ENCODE results near the gene BCCIP.

The BCCIP gene

GRCh38 chr10:125822878-125823662 is at the start of gene BCCIP, which contains the start of gene UROS:
Gene BCCIP (plus strand): TSS chr10:125823546. CDS start chr10:125823558, 12 bp downstream.
Gene UROS (minus strand): TSS chr10:125823258. CDS start chr10:125816499, 6,759 bp downstream.
- peak; percentile 83 to 88 for DNase-seq

- no peak for DNase-seq
Measured at GRCh38 chr10:125773687-125774543, 49.4 kb upstream of the BCCIP start.

GRCh38 chr10:125774581-125775191 is 48.7 kb upstream of the BCCIP start:
- no peak for DNase-seq

- no peak for DNase-seq
Measured at GRCh38 chr10:125775491-125776106, 47.7 kb upstream of the BCCIP start, which contains the start of gene MMP21. Gene MMP21 (minus strand): TSS chr10:125775821. CDS start chr10:125775821, 0 bp downstream.

- DNase-seq, result no peak
Measured at GRCh38 chr10:125777806-125778205, 45.5 kb upstream of the BCCIP start.

GRCh38 chr10:125778556-125778955 is 44.8 kb upstream of the BCCIP start:
- DNase-seq, result no peak

- DNase-seq, result no peak
Measured at GRCh38 chr10:125779403-125780327, 43.7 kb upstream of the BCCIP start.

GRCh38 chr10:125781374-125781773 is 42.0 kb upstream of the BCCIP start:
- no peak for DNase-seq

- DNase-seq, result no peak
Measured at GRCh38 chr10:125782054-125782453, 41.3 kb upstream of the BCCIP start.

GRCh38 chr10:125782616-125783015 is 40.7 kb upstream of the BCCIP start:
- DNase-seq, result no peak

- no peak for DNase-seq
Measured at GRCh38 chr10:125783408-125783807, 39.9 kb upstream of the BCCIP start.

GRCh38 chr10:125783957-125784356 is 39.4 kb upstream of the BCCIP start:
- no peak for DNase-seq

GRCh38 chr10:125785791-125786190 is 37.6 kb upstream of the BCCIP start:
- no peak for DNase-seq

- no peak for DNase-seq
Measured at GRCh38 chr10:125788156-125789034, 35.0 kb upstream of the BCCIP start.

GRCh38 chr10:125792342-125793300 is 30.7 kb upstream of the BCCIP start:
- DNase-seq, result no peak

- DNase-seq, result no peak
Measured at GRCh38 chr10:125795128-125795527, 28.2 kb upstream of the BCCIP start.

- DNase-seq, result no peak
Measured at GRCh38 chr10:125795637-125796190, 27.6 kb upstream of the BCCIP start.

- no peak for DNase-seq
Measured at GRCh38 chr10:125797424-125797823, 25.9 kb upstream of the BCCIP start.

Measured in activated CD4-positive, alpha-beta T cell treated with anti-CD3 and anti-CD28 coated beads, Interleukin-2, amount 50 U/mL, for 4 hours (primary cell).